Right lobe of liver (tissue), 6 donors: ENCODE data around the gene MTSS2. TPM values are rescaled to one million over a fixed set of nuclear protein-coding genes. Genes with fewer than 3 reads are reported as not detected.

Experiments used
- ATAC-seq, 4 donors: fragments of 200-7000 bp; cut with Tn5 transposase; one replicate each; pipeline ENCODE4 v1.9.1; 2020; ENCODE audit warnings: mild to moderate bottlenecking in 4 of 4, moderate library complexity in 4 of 4
- DNase-seq, 3 donors: peaks; one replicate each; pipeline ENCODE4 v3.0.0-alpha.2; 2020
- H3K27ac ChIP-seq, 3 donors: fragments of 200-600 bp; one replicate each; pipeline ENCODE4 v1.8.0; 2022
- H3K27me3 ChIP-seq, 2 donors: fragments of 200-600 bp; one replicate each; pipeline ENCODE4 v1.8.0; 2022
- H3K36me3 ChIP-seq, 4 donors: fragments of 200-600 bp; sonication (generic) in 1 of 4; one replicate each; pipeline versions ENCODE4 v1.5.1 to v1.8.0; 2017 to 2022; ENCODE audit warnings: control low read depth in 1 of 4
- H3K4me1 ChIP-seq, 4 donors: fragments of 200-600 bp; sonication (generic) in 1 of 4; one replicate each; pipeline versions ENCODE4 v1.5.1 to v1.8.0; 2017 to 2022; ENCODE audit warnings: control low read depth in 1 of 4
- H3K4me3 ChIP-seq, 3 donors: fragments of 200-600 bp; one replicate each; pipeline ENCODE4 v1.8.0; 2022
- H3K9me3 ChIP-seq, 4 donors: fragments of 200-600 bp; sonication (generic) in 1 of 4; one replicate each; pipeline versions ENCODE4 v1.5.1 to v1.8.0; 2017 to 2022; ENCODE audit warnings: control low read depth in 1 of 4
- CTCF ChIP-seq, 4 donors: fragments of 200-600 bp in 3 of 4; fragments of 450-650 bp in 1 of 4; IDR thresholded peaks; one replicate each; pipeline versions ENCODE4 v1.5.1 to v1.8.0; 2016 to 2022; ENCODE audit warnings: antibody characterized with exemption in 4 of 4, mild to moderate bottlenecking in 2 of 4
- POLR2A ChIP-seq: fragments of 450-650 bp; IDR thresholded peaks from one replicate; pipeline ENCODE4 v1.6.1; 2017; ENCODE audit warnings: antibody characterized with exemption, mild to moderate bottlenecking
- WGBS: methylation state at CpG from one replicate; pipeline ENCODE4 v1.1.6; 2018; ENCODE audit warnings: low coverage, low lambda C conversion rate; ENCODE audit not compliant: insufficient coverage; ENCODE audit errors: missing lambda C conversion rate; 5-methylcytosine and 5-hydroxymethylcytosine counted together
- intact Hi-C, 2 donors: fragments of 100-400 bp; cut with DNase I; formaldehyde crosslinking; loops; one replicate each; pipeline versions ENCODE4 v1.11.2 to v1.14.1; 2022
- total RNA-seq, 6 experiments: library from RNA; depleted of rRNA in 2 of 6; stranded (reverse); fragments of >200 nt in 2 of 6; fragmentation: NEBNext Ultra II Directional in 3 of 6; extraction: Animal tissue kit (Norgen Biotek cat#: 25700) in 3 of 6; gene quantifications; one replicate each; pipeline versions ENCODE4 v1.1.0 to v1.2.4, GENCODE V29; 2016 to 2023
- donor health status: DM: no; HTN: yes; CAD: no.
- donor health status: DM: no; HTN: no; CAD: no.
- donor health status: DM: no; HTN: no; CAD: no.
- donor health status: DM: no; HTN: yes; CAD: no.
- donor health status: DM: no; HTN: yes; CAD: no.

MTSS2 gene
- total RNA-seq, 6 experiments from 2014 or later, result 28.5 to 117 (median 80.2) TPM

GRCh38 chr16:70723740-70724145, 37.9 kb upstream of the MTSS2 start:
- H3K27ac ChIP-seq, result peak overlapping the region; percentile 61 to 96 (median 95)
- WGBS, result 66% methylated on average over 3 of the region's 6 CpGs

GRCh38 chr16:70721202-70721963, 35.5 kb upstream of the MTSS2 start:
- TF ChIP-seq POLR2A (no peak), CTCF (IDR thresholded peaks at IDR 0.05) (no peak)
- WGBS, result 69% methylated on average over 5 of the region's 18 CpGs
- H3K27ac ChIP-seq, result no peak overlapping the region

More at GRCh38 chr16:70723740-70724145, 37.9 kb upstream of the MTSS2 start:
- no peak for TF ChIP-seq POLR2A
- no peak for TF ChIP-seq CTCF (IDR thresholded peaks at IDR 0.05)
- H3K4me1 ChIP-seq, result peaks cover 0 to 43% (median 21%) of the 10 kb centered on the region in 4 donors
- intact Hi-C loops, result no loop called here
- no peak overlapping the region for H3K4me3 ChIP-seq
- no peaks in the 10 kb centered on the region for H3K9me3 ChIP-seq
- peaks cover 0 to 2% (median 0%) of the 10 kb centered on the region in 4 donors for H3K36me3 ChIP-seq
- ATAC-seq, result no peak
- H3K27me3 ChIP-seq, result no peaks in the 10 kb centered on the region
- no peak for DNase-seq

GRCh38 chr16:70720425-70721201, 34.8 kb upstream of the MTSS2 start:
- Histone ChIP-seq H3K27ac (no peak overlapping the region), H3K9me3 (no peaks in the 10 kb centered on the region), H3K4me3 (no peak overlapping the region), H3K4me1 (peaks cover under 1 to 36% (median 21%) of the 10 kb centered on the region in 4 donors), H3K36me3 (no peaks in the 10 kb centered on the region), H3K27me3 (no peaks in the 10 kb centered on the region)
- no peak for DNase-seq
- 90% methylated on average over 12 of the region's 18 CpGs for WGBS
- ATAC-seq, result no peak
- intact Hi-C loops, result no loop called here
- TF ChIP-seq POLR2A (no peak), CTCF (IDR thresholded peaks at IDR 0.05) (no peak)

More at GRCh38 chr16:70721202-70721963, 35.5 kb upstream of the MTSS2 start:
- Histone ChIP-seq H3K27me3 (no peaks in the 10 kb centered on the region), H3K4me3 (no peak overlapping the region), H3K9me3 (no peaks in the 10 kb centered on the region), H3K36me3 (no peaks in the 10 kb centered on the region), H3K4me1 (peaks cover 0 to 36% (median 21%) of the 10 kb centered on the region in 4 donors)
- ATAC-seq (no peak), DNase-seq (no peak)
- intact Hi-C loops, result no loop called here

GRCh38 chr16:70717065-70717464, 31.2 kb upstream of the MTSS2 start:
- intact Hi-C loops, result no loop called here
- TF ChIP-seq CTCF (IDR thresholded peaks at IDR 0.05) (no peak), POLR2A (no peak)
- 100% methylated on average over 1 of the region's 9 CpGs for whole genome bisulfite sequencing
- Histone ChIP-seq H3K4me3 (no peak overlapping the region), H3K9me3 (no peaks in the 10 kb centered on the region), H3K27me3 (no peaks in the 10 kb centered on the region), H3K27ac (no peak overlapping the region), H3K4me1 (peaks cover 0 to 25% (median 15%) of the 10 kb centered on the region in 4 donors), H3K36me3 (no peaks in the 10 kb centered on the region)
- ATAC-seq, result no peak
- DNase-seq, result no peak
